ENCODE measurements around the gene TGFB1. TPM values are rescaled to one million over a fixed set of nuclear protein-coding genes. Genes with fewer than 3 reads are reported as not detected.

Gene TGFB1
- total and polyA plus RNA-seq, 2 of the 13 experiments (the other 11 are each of a cell fraction or from before 2014, with no cell fraction given) = 4.1 to 5.4 TPM

DNA sequence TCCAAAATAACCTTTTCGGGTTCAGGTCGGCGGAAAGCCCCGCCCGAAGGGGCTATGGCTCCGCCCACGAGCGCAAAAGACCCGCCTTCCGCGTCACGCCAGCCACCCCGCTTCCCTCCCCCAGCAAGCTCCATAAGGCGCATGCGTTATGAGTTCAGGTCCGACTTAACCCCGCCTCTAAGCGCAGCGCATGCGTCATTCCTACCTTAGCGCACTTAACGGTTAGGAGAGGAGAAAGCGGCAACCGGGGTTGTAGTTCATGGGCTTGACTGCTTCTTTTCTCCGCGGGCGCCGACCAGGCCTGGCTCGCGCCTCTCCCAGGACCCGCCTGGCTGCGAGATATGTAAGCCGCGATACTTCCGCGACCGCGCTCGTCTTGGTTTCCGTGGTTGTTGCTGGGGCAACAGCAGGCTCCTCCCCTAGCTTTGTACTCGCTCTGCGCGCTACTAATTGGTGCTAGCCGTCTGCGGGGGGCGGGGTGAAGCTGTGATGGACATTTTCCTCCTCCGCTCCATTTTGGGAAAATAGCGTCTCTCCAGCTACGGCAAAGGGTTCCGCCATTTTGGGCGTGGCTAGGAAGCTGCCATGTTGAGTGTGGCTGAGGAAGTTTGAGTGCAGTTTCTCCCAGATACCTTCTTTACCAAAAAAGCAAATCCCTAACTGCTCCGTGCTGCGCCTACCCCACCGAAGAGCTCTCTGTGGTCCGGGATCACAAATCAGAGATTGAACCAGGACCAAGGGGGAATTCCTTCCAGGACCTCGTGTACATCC, 10.2 kb upstream of the TGFB1 start, which contains the start of gene B9D2 (continued):
- 0 out of 2 replicates have a peak, but pooled peaks have one; percentile 6 for TF ChIP-seq ATF2 (CRISPR knock-in tag; IDR thresholded peaks at IDR 0.05)
- TF ChIP-seq TAF15 (IDR thresholded peaks at IDR 0.05; ENCODE audit: low read depth, low read length, poor library complexity, severe bottlenecking) = peak; percentile 50
- no peak for TF ChIP-seq HOXA7 (CRISPR knock-in tag; IDR thresholded peaks at IDR 0.05)
- TF ChIP-seq ZNF878 (CRISPR knock-in tag; IDR thresholded peaks at IDR 0.05) = no peak
- TF ChIP-seq IKZF4 (CRISPR knock-in tag; IDR thresholded peaks at IDR 0.05; ENCODE audit: borderline replicate concordance, low read depth, not compliant biosample characterization) = peak; percentile 53
- TF ChIP-seq SP5 (CRISPR knock-in tag; IDR thresholded peaks at IDR 0.05; ENCODE audit: borderline replicate concordance, low read depth) = peak; percentile 57; the same call in 1 of the 2 replicates
- TF ChIP-seq KDM5B (CRISPR knock-in tag; IDR thresholded peaks at IDR 0.05; ENCODE audit: borderline replicate concordance) = peak; percentile 50; the same call in 1 of the 2 replicates
- 0 out of 2 replicates have a peak, but pooled peaks have one; percentile 22 for TF ChIP-seq DR1 (CRISPR knock-in tag; IDR thresholded peaks at IDR 0.05)
- TF ChIP-seq SALL1 (CRISPR knock-in tag; IDR thresholded peaks at IDR 0.05) = peak; percentile 61
- TF ChIP-seq NFIB (CRISPR knock-in tag; IDR thresholded peaks at IDR 0.05; ENCODE audit: borderline replicate concordance) = no peak
- TF ChIP-seq KLF16 (CRISPR knock-in tag; IDR thresholded peaks at IDR 0.05) = peak in 1 of 2 experiments; percentile 21; a peak in 1 of 4 replicates
- TF ChIP-seq ZBTB37 (CRISPR knock-in tag; IDR thresholded peaks at IDR 0.05) = no peak
- TF ChIP-seq HNRNPL (IDR thresholded peaks at IDR 0.05; ENCODE audit: low read depth, low read length) = 0 out of 2 replicates have a peak, but pooled peaks have one; percentile 11
- TF ChIP-seq DZIP1 (CRISPR knock-in tag; IDR thresholded peaks at IDR 0.05) = no peak
- TF ChIP-seq DRAP1 (CRISPR knock-in tag; IDR thresholded peaks at IDR 0.05) = peak; percentile 33
- TF ChIP-seq ZNF160 (CRISPR knock-in tag; IDR thresholded peaks at IDR 0.05) = no peak
- no peak for TF ChIP-seq ZBTB42 (CRISPR knock-in tag; IDR thresholded peaks at IDR 0.05)
- TF ChIP-seq AGO1 (IDR thresholded peaks at IDR 0.05; ENCODE audit: low read depth, low read length, poor library complexity, severe bottlenecking) = peak; percentile 78
- no peak for TF ChIP-seq ZIK1 (CRISPR knock-in tag; IDR thresholded peaks at IDR 0.05; ENCODE audit: borderline replicate concordance, low read depth)
- peak; percentile 67 for TF ChIP-seq TAF1 (CRISPR knock-in tag; IDR thresholded peaks at IDR 0.05)
- TF ChIP-seq GATAD1 (CRISPR knock-in tag; IDR thresholded peaks at IDR 0.05) = peak; percentile 46; the same call in 1 of the 2 replicates
- TF ChIP-seq, protein P1, sequence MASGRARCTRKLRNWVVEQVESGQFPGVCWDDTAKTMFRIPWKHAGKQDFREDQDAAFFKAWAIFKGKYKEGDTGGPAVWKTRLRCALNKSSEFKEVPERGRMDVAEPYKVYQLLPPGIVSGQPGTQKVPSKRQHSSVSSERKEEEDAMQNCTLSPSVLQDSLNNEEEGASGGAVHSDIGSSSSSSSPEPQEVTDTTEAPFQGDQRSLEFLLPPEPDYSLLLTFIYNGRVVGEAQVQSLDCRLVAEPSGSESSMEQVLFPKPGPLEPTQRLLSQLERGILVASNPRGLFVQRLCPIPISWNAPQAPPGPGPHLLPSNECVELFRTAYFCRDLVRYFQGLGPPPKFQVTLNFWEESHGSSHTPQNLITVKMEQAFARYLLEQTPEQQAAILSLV (CRISPR knock-in tag; IDR thresholded peaks at IDR 0.05; ENCODE audit: borderline replicate concordance) = no peak

Data from HepG2 (cell line).